H1 (cell line): Measurements from ENCODE around the gene SEMA3A. TPM values are rescaled to one million over a fixed set of nuclear protein-coding genes. Genes with fewer than 3 reads are reported as not detected.

Experiments used
- CTCF ChIA-PET: fragments of 300-600 bp; sonication (Branson Sonifier 250); formaldehyde crosslinking; loops from one replicate; lab custom pipeline; 2021; ENCODE audit not compliant: partially characterized antibody; lab: Charles Lee
- POLR2A ChIA-PET: fragments of 300-600 bp; sonication (Branson Sonifier 250); formaldehyde crosslinking; loops from one replicate; lab custom pipeline; 2021; ENCODE audit warnings: inconsistent platforms; ENCODE audit not compliant: partially characterized antibody; lab: Charles Lee
- DNase-seq, 2 experiments: peaks; one replicate each; pipeline versions ENCODE4 v3.0.0 to v3.0.0-alpha.2; 2010 to 2022; ENCODE audit warnings: low spot score in 2 of 2, low read depth in 1 of 2, mixed read lengths in 1 of 2
- FAIRE-seq: peaks from 2 replicates; lab custom pipeline; 2011; peaks lifted over from hg19 to GRCh38; lab: Jason Lieb, UNC
- H2AFZ ChIP-seq: 2 replicates; pipeline ENCODE4 v1.8.1; 2012; ENCODE audit warnings: low read length, inconsistent platforms
- H2AK5ac ChIP-seq: 2 replicates; pipeline ENCODE4 v1.6.1; 2013; ENCODE audit warnings: low read depth, low read length
- H2BK120ac ChIP-seq: replicated peaks from 2 replicates; pipeline ENCODE3; 2013; ENCODE audit warnings: low read depth, low read length, inconsistent platforms
- H2BK12ac ChIP-seq: 2 replicates; pipeline ENCODE4 v1.6.1; 2013; ENCODE audit warnings: low read depth, low read length
- H2BK15ac ChIP-seq: 2 replicates; pipeline ENCODE4 v1.6.1; 2013; ENCODE audit warnings: low read length
- H2BK20ac ChIP-seq: 2 replicates; pipeline ENCODE4 v1.6.1; 2013; ENCODE audit warnings: low read length
- H2BK5ac ChIP-seq: 2 replicates; pipeline ENCODE4 v1.6.1; 2013; ENCODE audit warnings: low read depth, low read length
- H3K14ac ChIP-seq: 2 replicates; pipeline ENCODE4 v1.6.1; 2013; ENCODE audit warnings: inconsistent platforms; ENCODE audit not compliant: insufficient read length
- H3K18ac ChIP-seq: 2 replicates; pipeline ENCODE4 v1.6.1; 2013; ENCODE audit warnings: low read length; ENCODE audit errors: extremely low read depth
- H3K23ac ChIP-seq: 2 replicates; pipeline ENCODE4 v1.6.1; 2013; ENCODE audit warnings: inconsistent platforms; ENCODE audit not compliant: insufficient read length
- H3K23me2 ChIP-seq: 2 replicates; pipeline ENCODE4 v1.6.1; 2013; ENCODE audit warnings: low read depth, low read length
- H3K27ac ChIP-seq: 2 replicates; pipeline ENCODE4 v1.6.1; 2011; ENCODE audit warnings: low read depth, low read length, inconsistent platforms
- H3K27me3 ChIP-seq, 4 experiments: replicated peaks in 1 of 4; 1 replicate in 1 of 4; 2 replicates in 3 of 4; pipeline versions ENCODE4 v1.6.1 to v1.8.1; 2011 to 2013; ENCODE audit warnings: low read length in 3 of 4, mild to moderate bottlenecking in 3 of 4, inconsistent platforms in 2 of 4, mixed read lengths in 2 of 4, moderate library complexity in 1 of 4; ENCODE audit not compliant: control insufficient read depth in 3 of 4, insufficient read depth in 3 of 4; ENCODE audit errors: extremely low read depth in 1 of 4
- H3K36me3 ChIP-seq, 4 experiments: 2 replicates each; pipeline versions ENCODE4 v1.6.1 to v1.8.1; 2011 to 2013; ENCODE audit warnings: mild to moderate bottlenecking in 4 of 4, low read length in 3 of 4, moderate library complexity in 2 of 4, control low read depth in 1 of 4, inconsistent platforms in 1 of 4; ENCODE audit not compliant: insufficient read depth in 4 of 4, control insufficient read depth in 2 of 4
- H3K4ac ChIP-seq: replicated peaks from 2 replicates; pipeline ENCODE3; 2013; ENCODE audit warnings: low read length, low read depth, mixed read lengths, inconsistent platforms; ENCODE audit not compliant: insufficient read length
- H3K4me1 ChIP-seq, 4 experiments: replicated peaks in 1 of 4; 1 replicate in 1 of 4; 2 replicates in 3 of 4; pipeline versions ENCODE4 v1.6.1 to v1.8.1; 2011 to 2013; ENCODE audit warnings: low read length in 3 of 4, inconsistent platforms in 2 of 4, mixed read lengths in 1 of 4; ENCODE audit not compliant: insufficient read depth in 4 of 4, control insufficient read depth in 3 of 4
- H3K4me2 ChIP-seq, 2 experiments: 2 replicates each; pipeline versions ENCODE4 v1.6.1 to v1.8.1; 2011 to 2013; ENCODE audit warnings: low read depth in 2 of 2, low read length in 2 of 2, control low read depth in 1 of 2, inconsistent platforms in 1 of 2, mild to moderate bottlenecking in 1 of 2; ENCODE audit not compliant: insufficient read depth in 1 of 2
- H3K4me3 ChIP-seq, 4 experiments: fragments of 200-600, 300-600 bp in 1 of 4; sonication (generic), shearing (Covaris generic), sonication (Bioruptor Twin) in 1 of 4; 2 replicates each; pipeline versions ENCODE4 v1.5.1 to v1.8.1; 2011 to 2016; ENCODE audit warnings: low read length in 4 of 4, low read depth in 3 of 4, control low read depth in 2 of 4, inconsistent platforms in 2 of 4, mild to moderate bottlenecking in 2 of 4, mixed read lengths in 1 of 4, moderate library complexity in 1 of 4; ENCODE audit not compliant: insufficient read depth in 2 of 4; ENCODE audit errors: extremely low read depth in 1 of 4
- H3K56ac ChIP-seq: replicated peaks from 2 replicates; pipeline ENCODE3; 2013; ENCODE audit warnings: low read depth, mild to moderate bottlenecking, mixed read lengths, low read length, inconsistent platforms; ENCODE audit not compliant: insufficient read length
- H3K79me1 ChIP-seq: 2 replicates; pipeline ENCODE4 v1.6.1; 2013; ENCODE audit warnings: low read depth, low read length, control low read depth
- H3K79me2 ChIP-seq, 2 experiments: 2 replicates each; pipeline versions ENCODE4 v1.6.1 to v1.8.1; 2012 to 2013; ENCODE audit warnings: low read length in 2 of 2, mild to moderate bottlenecking in 2 of 2, inconsistent platforms in 1 of 2; ENCODE audit not compliant: insufficient read depth in 2 of 2, control insufficient read depth in 1 of 2
- H3K9ac ChIP-seq, 4 experiments: replicated peaks in 1 of 4; 1 replicate in 1 of 4; 2 replicates in 3 of 4; pipeline versions ENCODE4 v1.6.1 to v1.8.1; 2011 to 2013; ENCODE audit warnings: low read depth in 3 of 4, low read length in 3 of 4, control low read depth in 2 of 4, mild to moderate bottlenecking in 2 of 4, moderate library complexity in 2 of 4, inconsistent platforms in 1 of 4; ENCODE audit errors: extremely low read depth in 1 of 4
- H3K9me3 ChIP-seq, 2 experiments: 2 replicates each; pipeline versions ENCODE4 v1.6.1 to v1.8.1; 2012 to 2013; ENCODE audit warnings: mild to moderate bottlenecking in 2 of 2, moderate library complexity in 2 of 2, control low read depth in 1 of 2, inconsistent platforms in 1 of 2, low read depth in 1 of 2, low read length in 1 of 2, mixed read lengths in 1 of 2; ENCODE audit not compliant: insufficient read depth in 2 of 2
- H4K20me1 ChIP-seq, 2 experiments: replicated peaks in 1 of 2; 2 replicates each; pipeline versions ENCODE3 to v1.8.1; 2011 to 2013; ENCODE audit warnings: inconsistent platforms in 2 of 2, low read length in 2 of 2, mild to moderate bottlenecking in 1 of 2; ENCODE audit not compliant: insufficient read depth in 2 of 2, control insufficient read depth in 1 of 2
- H4K5ac ChIP-seq: 2 replicates; pipeline ENCODE4 v1.6.1; 2013; ENCODE audit warnings: low read length, low read depth, mixed read lengths, inconsistent platforms; ENCODE audit not compliant: insufficient read length
- H4K8ac ChIP-seq: 2 replicates; pipeline ENCODE4 v1.8.0; 2013; ENCODE audit warnings: mild to moderate bottlenecking, moderate library complexity, low read length, inconsistent platforms; ENCODE audit not compliant: insufficient read depth; ENCODE audit errors: extremely low read depth
- H4K91ac ChIP-seq: replicated peaks from 2 replicates; pipeline ENCODE3; 2013; ENCODE audit warnings: low read length, mixed read lengths, inconsistent platforms; ENCODE audit not compliant: insufficient read length
- BCL11A ChIP-seq, 2 experiments: IDR thresholded peaks; one replicate each; pipeline ENCODE4 v1.6.1; 2011; ENCODE audit warnings: low read depth in 2 of 2, low read length in 2 of 2, mild to moderate bottlenecking in 2 of 2
- BRCA1 ChIP-seq: IDR thresholded peaks from 2 replicates; pipeline ENCODE4 v1.6.1; 2012; ENCODE audit warnings: low read depth, low read length, improper control_type of control experiment
- CTCF ChIP-seq, 3 experiments: IDR thresholded peaks; 1 replicate in 2 of 3; 2 replicates in 1 of 3; pipeline versions ENCODE4 v1.5.1 to v1.6.1; 2011; ENCODE audit warnings: low read length in 3 of 3, mild to moderate bottlenecking in 3 of 3, inconsistent platforms in 2 of 3, low read depth in 1 of 3, moderate library complexity in 1 of 3; ENCODE audit not compliant: insufficient read depth in 1 of 3; ENCODE audit errors: control extremely low read depth in 1 of 3
- EZH2 ChIP-seq: fragments of 200-600 bp; sonication (generic); IDR thresholded peaks from 2 replicates; pipeline ENCODE4 v1.7.1; 2012; ENCODE audit warnings: low read depth, mild to moderate bottlenecking, moderate library complexity, low read length, inconsistent platforms; ENCODE audit not compliant: severe bottlenecking
- KDM1A ChIP-seq: fragments of 200-600, 300-600 bp; sonication (generic); IDR thresholded peaks from 2 replicates; pipeline ENCODE4 v1.7.1; 2016; ENCODE audit warnings: mild to moderate bottlenecking, low read length, borderline replicate concordance
- NRF1 ChIP-seq: IDR thresholded peaks from 2 replicates; pipeline ENCODE4 v1.6.1; 2011; ENCODE audit warnings: mild to moderate bottlenecking, low read depth, low read length, improper control_type of control experiment
- RBBP5 ChIP-seq: IDR thresholded peaks from 2 replicates; pipeline ENCODE4 v1.7.1; 2012; ENCODE audit warnings: low read depth, mild to moderate bottlenecking, inconsistent platforms, low read length, moderate library complexity, borderline replicate concordance
- SP4 ChIP-seq: IDR thresholded peaks from 2 replicates; pipeline ENCODE4 v1.6.1; 2012; ENCODE audit warnings: low read length, inconsistent platforms
- SUZ12 ChIP-seq: fragments of 200-600 bp; sonication (generic); IDR thresholded peaks from 2 replicates; pipeline ENCODE4 v1.6.1; 2012; ENCODE audit warnings: mild to moderate bottlenecking, inconsistent platforms, low read length, moderate library complexity, mixed read lengths
- TAF1 ChIP-seq: IDR thresholded peaks from 2 replicates; pipeline ENCODE4 v1.6.1; 2011; ENCODE audit warnings: mild to moderate bottlenecking, low read depth, low read length
- WGBS, 2 experiments: shearing (Covaris generic) in 1 of 2; methylation state at CpG; one replicate each; pipeline versions ENCODE4 v1.1.6 to v1.1.7; 2013 to 2015; ENCODE audit warnings: low lambda C conversion rate in 2 of 2, mixed read lengths in 2 of 2, inconsistent platforms in 1 of 2, low coverage in 1 of 2, missing lambda C conversion rate in 1 of 2; ENCODE audit not compliant: insufficient replicate concordance in 2 of 2, insufficient coverage in 1 of 2, insufficient read length in 1 of 2; ENCODE audit errors: extremely low coverage in 1 of 2, missing lambda C conversion rate in 1 of 2; 5-methylcytosine and 5-hydroxymethylcytosine counted together
- polyA plus RNA-seq, 7 experiments: library from polyadenylated mRNA; depleted of rRNA in 3 of 7; stranded (reverse) in 5 of 7; unstranded in 2 of 7; fragments of >200 nt in 5 of 7; fragments of 200-250 nt in 2 of 7; gene quantifications; 1 replicate in 5 of 7; 2 replicates in 1 of 7; 4 replicates in 1 of 7; pipeline versions ENCODE4 v1.2.1 to v1.2.3, GENCODE V29; 2011 to 2013; ENCODE audit warnings: missing spikeins in 2 of 7, mixed read lengths in 2 of 7
- total RNA-seq: library from RNA; stranded (reverse); fragmentation: NEBNext Ultra II Directional; extraction: Animal tissue kit (Norgen Biotek cat#: 25700); gene quantifications from 2 replicates; pipeline ENCODE4 v1.2.1, GENCODE V29; 2021
- TF ChIP-seq, protein P1 (sequence below): IDR thresholded peaks from 2 replicates; pipeline ENCODE4 v1.6.1; 2011; ENCODE audit warnings: low read depth, mild to moderate bottlenecking, low read length; ENCODE audit not compliant: insufficient read depth

Gene SEMA3A
- total and polyA plus RNA-seq, 2 of the 8 experiments (the other 6 are each of a cell fraction or from before 2014, with no cell fraction given), result 8.1 to 45.9 TPM

GRCh38 chr7:83908526-83908925 lies 286.1 kb downstream of the SEMA3A start:
- Histone ChIP-seq H4K8ac (no peak overlapping the region), H3K18ac (no peak overlapping the region), H2BK5ac (no peak overlapping the region), H3K27ac (no peak overlapping the region), H3K4me3 (no peak overlapping the region), H3K4ac (no peak overlapping the region), H3K36me3 (no peaks in the 10 kb centered on the region), H4K20me1 (no peaks in the 10 kb centered on the region), H4K5ac (no peak overlapping the region), H3K14ac (no peak overlapping the region), H2AFZ (no peak overlapping the region), H3K79me2 (no peaks in the 10 kb centered on the region), H3K4me1 (no peaks in the 10 kb centered on the region), H3K23ac (no peak overlapping the region), H2BK120ac (no peak overlapping the region), H2BK15ac (no peak overlapping the region), H2AK5ac (no peak overlapping the region), H3K4me2 (no peak overlapping the region), H3K27me3 (peaks cover 0 to 2% (median 0%) of the 10 kb centered on the region in 4 experiments; a peak in 1 of 7 replicates), H2BK20ac (no peak overlapping the region), H4K91ac (no peak overlapping the region), H3K56ac (no peak overlapping the region), H3K9ac (no peak overlapping the region), H2BK12ac (no peak overlapping the region), H3K9me3 (no peaks in the 10 kb centered on the region), H3K23me2 (no peaks in the 10 kb centered on the region), H3K79me1 (no peaks in the 10 kb centered on the region)
- POLR2A ChIA-PET, result no interaction called here
- WGBS, 2 experiments, result 93% methylated on average over 2 of the region's 2 CpGs; no CpG with 5 or more reads in 1 of the 2 experiments
- CTCF ChIA-PET, result no interaction called here
- DNase-seq (no peak), FAIRE-seq (no peak)
- no peak for TF ChIP-seq KDM1A
- TF ChIP-seq CTCF (IDR thresholded peaks at IDR 0.05; ENCODE audit: control extremely low read depth in 1 of 3, insufficient read depth in 1 of 3, low read depth in 1 of 3, low read length in 3 of 3), result no peak
- no peak for TF ChIP-seq BRCA1
- TF ChIP-seq NRF1, result no peak
- TF ChIP-seq SUZ12, result no peak
- no peak for TF ChIP-seq BCL11A (IDR thresholded peaks at IDR 0.05; ENCODE audit: low read depth in 2 of 2, low read length in 2 of 2)
- TF ChIP-seq, protein P1, sequence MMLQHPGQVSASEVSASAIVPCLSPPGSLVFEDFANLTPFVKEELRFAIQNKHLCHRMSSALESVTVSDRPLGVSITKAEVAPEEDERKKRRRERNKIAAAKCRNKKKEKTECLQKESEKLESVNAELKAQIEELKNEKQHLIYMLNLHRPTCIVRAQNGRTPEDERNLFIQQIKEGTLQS, result no peak
- TF ChIP-seq TAF1, result no peak
- no peak for TF ChIP-seq SP4
- TF ChIP-seq EZH2, result no peak
- no peak for TF ChIP-seq RBBP5
